C1 segment of cervical spinal cord (tissue), 14 donors: ENCODE data around the gene PLAU.

Experiments
- DNase-seq, 14 donors: peaks; one replicate each; lab custom pipeline; 2025; lab: John Stamatoyannopoulos, UW

PLAU gene

DNA sequence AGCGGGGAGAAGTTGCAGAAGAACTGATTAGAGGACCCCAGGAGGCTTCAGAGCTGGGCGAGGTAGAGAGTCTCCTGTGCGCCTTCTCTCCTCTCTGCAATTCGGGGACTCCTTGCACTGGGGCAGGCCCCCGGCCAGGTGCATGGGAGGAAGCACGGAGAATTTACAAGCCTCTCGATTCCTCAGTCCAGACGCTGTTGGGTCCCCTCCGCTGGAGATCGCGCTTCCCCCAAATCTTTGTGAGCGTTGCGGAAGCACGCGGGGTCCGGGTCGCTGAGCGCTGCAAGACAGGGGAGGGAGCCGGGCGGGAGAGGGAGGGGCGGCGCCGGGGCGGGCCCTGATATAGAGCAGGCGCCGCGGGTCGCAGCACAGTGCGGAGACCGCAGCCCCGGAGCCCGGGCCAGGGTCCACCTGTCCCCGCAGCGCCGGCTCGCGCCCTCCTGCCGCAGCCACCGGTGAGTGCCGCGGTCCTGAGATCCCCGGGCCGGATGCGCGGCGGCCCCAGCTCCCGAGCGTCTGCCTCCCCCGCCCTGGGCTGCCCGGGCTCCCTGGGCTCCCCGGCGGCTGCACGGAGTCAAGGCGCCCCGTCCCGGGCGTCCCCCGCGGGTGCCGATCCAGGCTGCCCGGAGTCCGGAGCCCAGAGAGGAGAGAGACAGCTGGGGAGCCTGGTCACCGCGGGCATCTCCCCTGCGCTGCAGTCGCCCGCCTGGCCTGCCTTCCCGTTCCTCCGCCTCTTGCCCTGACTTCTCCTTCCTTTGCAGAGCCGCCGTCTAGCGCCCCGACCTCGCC lies at the start of gene PLAU:
Gene PLAU (plus strand): TSS at position 369 of the 789 bp plus-strand sequence. CDS start 424 bp downstream, outside the sequence.
- DNase-seq: peak in 5 of 14 donors; percentile 10 to 56 (median 25)

DNA sequence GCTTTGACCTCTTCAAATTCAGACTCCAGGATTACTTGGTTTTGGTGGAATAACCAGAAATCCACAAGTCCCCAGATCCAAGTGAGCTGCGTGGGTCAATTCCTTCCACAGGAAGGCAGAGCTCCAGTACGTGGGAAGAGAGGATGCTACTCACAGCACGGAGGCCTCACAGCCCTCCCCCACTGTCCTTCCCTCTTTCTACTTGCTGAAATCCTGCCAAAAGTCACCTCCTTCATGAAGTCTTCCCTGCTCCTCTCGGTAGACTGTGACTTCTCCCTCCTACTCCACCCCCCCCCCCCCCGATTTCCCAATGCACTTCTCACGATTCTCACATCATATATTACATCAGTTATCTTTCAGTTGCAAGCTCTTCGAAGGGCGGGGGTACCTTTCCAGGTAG lies 48.9 kb upstream of the PLAU start:
- no peak for DNase-seq

DNA sequence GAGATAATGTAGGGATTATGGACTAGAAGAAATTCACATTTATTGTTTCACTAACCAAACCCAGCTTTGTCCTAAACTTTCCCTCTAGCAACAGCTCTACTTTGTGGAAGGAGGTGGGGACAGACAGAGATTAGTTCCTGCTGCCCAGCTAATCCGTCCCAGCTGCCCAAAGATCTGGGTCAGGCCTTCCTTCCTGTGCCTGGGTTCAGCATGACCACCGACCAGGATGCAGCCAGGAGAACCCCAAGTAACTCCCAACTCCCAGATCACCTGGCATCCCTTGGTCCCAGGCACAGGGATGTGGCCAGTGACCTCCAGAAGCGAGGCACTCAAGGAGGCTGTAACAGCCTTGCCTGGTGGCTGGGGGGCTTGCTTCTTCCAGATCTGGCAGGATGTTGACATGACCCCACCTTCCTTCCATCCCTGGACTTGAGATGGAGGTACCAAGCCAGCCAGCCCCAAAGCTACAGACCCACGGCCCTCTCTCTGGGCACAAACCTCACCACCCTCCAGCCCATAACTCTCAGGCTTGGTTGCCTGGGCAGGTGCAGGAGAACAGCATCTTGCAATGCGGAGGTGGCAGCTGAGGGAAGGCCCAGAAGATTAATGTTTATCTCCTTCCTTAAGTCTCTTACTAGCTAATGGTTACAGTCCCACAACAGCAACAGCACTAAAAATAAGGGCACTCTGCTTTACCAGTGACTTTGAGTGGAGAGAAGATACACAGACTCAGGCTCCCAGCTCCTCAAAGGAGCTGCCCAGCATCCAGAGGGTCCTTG lies 47.7 kb upstream of the PLAU start:
- no peak for DNase-seq

DNA sequence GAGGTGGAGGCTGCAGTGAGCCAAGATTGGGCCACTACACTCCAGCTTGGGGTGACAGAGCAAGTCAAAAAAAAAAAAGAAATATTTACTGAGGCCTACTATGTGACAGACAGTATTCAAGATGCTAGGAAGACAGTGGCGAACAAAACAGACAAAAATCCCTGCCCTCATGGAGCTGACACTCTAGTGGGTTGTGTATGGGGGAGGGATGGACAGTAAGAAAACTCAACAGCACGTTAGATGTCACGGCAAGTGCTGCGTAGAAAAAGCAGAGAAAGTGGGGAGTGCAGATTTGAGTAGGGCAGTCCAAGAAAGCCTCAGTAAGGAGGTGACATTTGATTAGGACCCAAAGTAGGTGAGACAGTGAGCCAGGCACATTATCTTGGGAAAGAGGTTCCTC lies 46.7 kb upstream of the PLAU start:
- no peak for DNase-seq

DNA sequence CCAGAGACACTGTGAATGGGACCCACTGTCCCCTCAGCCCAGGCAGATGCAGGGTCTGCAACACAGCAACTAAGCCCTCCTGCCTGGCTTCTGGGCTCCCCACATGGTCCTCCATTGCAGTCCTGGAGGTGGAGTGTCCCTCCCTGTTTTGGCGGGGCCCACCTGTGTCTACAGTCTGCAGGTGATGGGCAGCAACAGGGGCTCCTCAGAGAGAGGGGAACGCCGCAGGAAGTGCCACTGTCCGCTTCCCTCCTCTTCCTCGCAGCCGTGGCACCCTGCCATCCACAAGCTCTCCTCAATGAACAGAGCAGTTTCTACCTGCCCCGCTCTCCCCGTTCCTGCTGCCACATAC lies 45.8 kb upstream of the PLAU start:
- no peak for DNase-seq

DNA sequence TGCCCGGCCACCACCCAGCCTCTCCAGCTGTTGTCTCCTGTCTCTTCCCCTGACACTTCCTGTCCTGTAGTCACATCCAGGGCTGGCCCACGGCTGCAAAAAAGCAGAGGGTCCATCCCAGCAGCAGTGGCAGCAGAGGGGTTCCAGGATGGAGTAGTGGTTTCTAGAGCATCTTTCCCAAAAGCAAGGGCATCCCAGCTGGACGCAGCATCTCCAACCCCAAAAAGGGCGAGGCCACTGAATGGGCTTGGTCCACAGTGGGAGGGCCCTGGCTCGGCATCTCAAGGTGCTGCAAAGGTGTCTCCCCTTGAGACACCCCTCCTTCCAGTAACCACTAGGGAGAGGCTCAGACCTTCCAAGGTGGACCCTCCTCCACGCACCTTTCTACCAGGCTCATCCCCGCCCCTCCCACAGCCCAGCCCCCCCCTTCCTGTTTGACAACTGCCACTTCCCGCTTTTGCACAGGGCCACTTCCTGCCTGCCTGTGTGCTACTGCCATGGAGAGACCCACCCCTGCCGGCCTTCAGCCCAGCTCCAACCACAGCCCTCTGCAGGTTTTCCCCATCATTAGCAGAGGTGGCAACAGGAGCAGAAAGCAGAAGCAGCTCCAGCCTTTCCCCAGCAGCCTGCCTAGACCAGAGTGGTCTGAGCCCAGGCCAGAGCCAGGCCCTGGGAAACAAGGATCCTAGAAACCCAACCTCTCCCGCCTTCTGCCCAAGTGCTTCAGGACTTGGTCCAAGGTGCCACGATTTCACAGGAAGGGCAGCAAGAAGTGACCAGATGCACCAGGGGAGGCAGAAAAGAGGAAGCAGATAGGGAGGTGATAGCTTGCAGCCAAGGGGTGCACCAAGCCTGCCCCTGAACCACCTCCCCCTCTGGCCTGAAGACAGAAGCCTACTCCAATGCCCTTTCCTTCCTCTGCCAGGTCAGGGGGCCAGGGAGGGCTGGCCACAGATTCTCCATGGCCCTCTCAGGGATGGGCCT lies 45.2 kb upstream of the PLAU start:
- DNase-seq: peak in 1 of 14 donors; percentile 38

DNA sequence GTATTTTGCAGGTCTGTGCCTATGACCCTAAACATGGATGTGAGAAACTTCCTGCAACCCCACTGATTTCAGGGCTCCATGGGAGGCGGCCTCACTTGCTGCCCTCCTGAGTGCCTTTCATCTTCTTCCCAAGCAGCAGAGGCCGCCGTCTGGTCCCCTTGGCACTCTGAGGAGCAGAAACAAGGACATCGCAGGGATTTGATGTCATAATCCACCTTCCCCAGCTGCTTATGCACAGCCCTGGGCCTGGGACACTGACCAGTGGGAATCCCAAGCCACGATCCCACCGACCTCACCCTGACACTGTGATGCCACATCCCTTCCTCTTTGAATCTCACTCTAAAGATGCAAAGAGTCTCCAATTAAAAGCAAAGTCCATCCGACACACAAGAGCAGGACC lies 44.3 kb upstream of the PLAU start:
- DNase-seq: no peak

DNA sequence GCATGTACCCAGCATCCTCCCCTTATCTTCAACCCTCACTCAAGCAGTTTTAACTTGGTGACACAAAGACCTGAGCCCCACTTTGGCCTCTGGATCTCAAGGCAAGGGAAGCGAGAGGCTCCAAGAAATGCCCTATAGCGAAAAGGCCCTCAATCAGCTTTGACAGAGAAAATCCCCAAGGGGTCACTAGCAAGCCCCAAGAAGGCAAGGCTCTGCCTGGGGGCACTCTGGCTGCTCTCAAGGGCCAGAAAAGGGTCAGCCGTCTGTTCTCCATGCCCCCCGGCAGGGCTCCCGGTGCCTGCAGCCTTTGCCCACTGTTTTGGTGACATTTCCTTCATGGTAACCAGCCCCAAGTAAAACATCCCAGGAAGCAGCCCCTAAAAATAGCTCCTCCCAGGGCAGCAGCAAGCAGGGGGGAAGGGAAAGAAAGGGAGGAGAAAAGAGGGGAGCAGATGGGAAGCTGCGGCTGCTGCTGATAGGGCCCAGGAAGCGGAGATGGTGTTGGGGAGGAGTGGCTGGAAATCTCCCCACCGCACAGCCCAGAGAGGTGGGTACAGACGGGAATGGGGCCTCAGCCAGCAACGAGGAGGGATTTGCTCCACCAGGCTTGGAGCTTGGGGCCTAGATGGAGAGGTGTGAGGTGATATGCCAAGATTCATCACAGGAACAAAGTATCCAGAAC lies 43.7 kb upstream of the PLAU start:
- peak in 1 of 14 donors; percentile 7 for DNase-seq

DNA sequence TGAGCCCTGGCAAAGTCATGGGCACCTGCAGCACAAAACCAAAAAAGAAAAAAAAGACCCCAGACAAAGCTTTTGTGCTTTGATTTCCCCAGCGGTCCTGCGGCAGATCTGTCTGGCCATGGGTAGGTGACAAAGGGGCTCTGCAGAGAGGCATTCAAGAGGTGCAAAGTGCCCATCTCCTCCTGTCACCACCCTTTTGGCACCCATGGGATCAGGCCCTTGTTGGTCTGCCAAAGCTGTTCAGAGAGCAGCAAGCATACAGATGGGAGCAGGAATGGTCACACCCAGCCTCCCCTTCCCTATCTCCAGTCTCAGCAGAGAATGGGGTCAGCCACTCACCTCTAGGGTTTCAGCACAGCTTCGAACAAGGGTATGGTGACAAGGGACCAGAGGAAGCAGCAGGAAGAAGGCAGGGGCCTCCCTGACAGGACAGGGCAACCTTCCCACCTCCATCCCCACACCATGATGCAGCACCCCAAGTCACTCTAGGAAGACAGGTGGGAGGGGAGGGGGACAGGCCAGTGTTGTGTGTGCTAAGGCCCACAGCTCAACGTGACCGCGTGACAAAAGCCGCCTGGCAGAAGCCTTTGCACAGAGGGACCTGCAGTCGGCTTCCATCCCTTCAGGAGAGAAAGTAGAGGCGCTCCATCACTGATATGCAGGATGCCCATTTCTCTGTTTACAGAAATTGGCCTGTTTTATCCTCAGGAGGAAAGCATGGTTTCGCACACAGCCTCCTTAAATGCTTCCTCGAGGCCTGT lies 42.9 kb upstream of the PLAU start:
- DNase-seq: no peak

DNA sequence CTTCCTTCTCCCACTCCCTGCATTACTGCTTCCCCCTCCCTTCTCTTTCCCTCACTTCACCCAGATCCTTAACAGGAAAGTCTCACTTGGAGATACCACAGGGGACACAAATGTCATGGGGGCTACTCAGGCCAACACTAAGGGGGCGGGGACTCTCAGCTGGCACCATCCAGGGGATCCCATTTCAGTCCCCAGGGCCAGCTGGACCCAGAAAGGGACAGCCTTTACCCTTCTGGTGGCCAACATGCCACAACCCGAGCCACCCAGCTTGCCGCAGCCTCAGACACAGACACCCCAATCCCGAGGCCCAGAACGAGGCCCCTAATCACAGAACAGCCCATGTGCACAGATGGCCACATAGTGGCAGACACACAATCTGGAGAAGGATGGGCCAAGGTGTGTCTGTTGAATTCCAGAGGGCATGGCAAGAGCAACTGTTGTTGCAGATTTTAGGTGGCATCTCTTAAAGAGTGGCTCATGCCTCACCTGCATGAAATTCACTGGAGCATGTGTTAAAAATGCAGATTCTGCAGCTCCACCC lies 42.2 kb upstream of the PLAU start:
- peak in 1 of 14 donors; percentile 27 for DNase-seq

DNA sequence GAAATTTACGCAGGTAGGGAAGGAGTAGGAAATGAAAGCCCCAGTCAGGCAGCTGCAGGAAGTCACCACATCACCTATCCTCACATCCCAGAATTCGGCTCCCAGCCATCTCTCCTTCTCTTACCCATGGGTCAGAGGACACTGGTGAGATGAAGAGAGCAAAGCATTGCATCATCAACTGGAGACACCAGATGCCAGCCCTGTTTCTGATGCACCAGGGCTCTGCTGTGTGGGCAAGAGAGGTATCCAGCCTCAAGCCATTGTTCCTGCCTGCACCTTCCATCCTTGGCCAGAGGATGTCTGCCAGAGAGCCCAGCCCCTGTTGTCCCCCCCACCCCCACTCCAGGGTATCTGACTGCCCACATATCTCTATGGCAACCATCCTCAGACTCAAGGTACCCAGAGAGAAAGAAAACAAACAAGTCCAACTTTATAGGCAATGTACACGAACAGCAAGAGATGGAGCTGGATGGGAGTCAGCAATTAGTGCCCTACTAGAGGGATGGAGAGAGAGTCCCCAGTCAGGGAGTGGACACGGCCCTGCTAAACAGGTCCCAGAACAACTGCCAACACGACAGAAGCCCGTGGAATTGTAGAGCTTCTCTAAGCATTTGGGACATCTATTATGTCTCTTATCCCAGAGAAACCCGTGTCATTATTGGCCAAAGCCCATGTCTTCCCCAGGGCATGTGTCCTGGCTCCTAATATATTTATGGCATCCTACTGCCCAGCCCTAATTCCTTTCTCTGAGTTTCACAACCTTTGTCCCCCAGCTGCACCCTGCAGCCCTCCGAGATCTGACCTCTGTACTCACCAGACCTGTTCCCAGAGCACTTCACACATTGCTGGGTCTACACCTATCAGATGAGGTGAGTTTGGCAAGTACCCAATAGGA lies 39.4 kb upstream of the PLAU start:
- DNase-seq: no peak

DNA sequence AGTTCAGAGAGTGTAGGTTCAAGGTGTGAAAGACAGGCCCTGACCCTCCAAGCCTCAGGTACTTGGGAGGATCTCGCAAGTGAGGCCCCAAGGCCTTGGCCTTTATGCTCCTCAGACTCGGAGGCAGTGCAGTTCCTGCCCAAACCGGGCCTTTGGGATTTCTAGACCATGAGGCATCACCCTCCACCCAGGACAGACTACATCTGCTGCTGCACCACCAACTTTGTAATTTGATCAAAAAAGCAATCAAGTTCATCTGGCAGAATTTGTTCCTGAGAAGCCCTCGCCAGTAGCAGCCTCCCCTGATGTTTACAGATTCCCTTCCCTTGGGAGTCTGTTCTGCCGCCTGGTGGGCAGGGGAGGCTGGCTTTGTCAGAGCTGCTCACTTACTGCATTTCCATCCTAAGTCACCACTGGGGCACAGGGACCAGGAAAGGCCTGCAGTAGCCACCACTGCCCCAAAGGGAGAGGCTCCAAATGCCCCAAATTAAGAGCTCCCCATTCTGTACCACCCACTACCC lies 38.7 kb upstream of the PLAU start:
- DNase-seq: peak in 2 of 14 donors; percentile 13 to 22

DNA sequence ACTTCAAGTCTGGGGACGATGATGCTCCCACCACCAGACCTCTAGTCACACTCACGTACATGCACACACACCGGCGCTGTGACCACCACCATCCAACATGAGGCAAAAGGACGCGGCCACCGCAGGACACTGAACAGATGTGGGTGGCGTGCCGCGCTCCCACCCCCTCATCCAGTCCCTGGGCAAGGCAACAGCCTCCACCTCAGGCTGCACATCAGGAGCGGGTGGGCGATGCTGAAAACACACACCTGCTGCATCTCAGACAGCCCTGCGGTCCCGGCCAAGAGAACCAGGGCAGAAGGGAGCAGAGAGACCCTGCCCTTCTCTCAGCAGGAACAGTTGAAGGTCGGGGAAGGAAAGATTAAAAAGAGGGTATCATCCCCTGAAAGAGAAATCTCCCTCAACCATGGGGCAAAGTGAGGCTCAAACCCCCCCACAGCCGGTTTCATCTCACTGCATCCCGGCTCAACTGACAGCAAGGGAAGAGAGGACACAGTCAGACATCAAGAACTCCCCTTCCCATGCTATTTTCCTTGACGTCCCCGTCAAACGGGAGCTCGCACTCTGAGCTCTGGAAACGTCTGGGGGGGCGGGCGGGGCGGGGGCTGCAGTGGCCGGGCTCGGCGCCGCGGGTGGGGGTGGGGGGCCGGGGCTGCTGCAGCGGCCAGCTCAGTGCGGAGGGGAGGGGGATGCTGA lies 37.6 kb upstream of the PLAU start:
- DNase-seq: no peak

DNA sequence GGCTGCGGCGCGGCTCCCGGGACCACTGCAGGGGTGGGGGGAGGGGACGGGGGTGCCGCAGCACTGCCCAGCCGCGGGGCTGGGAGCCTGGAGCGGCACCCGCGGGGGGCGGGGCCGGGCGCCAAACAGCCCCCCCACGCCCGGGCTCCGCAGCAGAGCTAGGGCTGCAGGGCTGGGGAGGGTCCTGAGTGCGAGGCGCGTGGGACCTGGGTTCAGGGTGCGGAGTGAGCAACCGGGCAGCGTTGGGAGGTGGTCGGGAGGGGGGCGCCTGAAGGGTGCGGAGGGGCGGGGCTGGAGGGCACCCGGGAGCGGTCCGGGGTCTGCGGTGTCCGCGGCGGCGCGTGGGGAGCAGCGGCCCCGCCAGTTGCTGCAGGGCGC lies 37.1 kb upstream of the PLAU start:
- DNase-seq: no peak

DNA sequence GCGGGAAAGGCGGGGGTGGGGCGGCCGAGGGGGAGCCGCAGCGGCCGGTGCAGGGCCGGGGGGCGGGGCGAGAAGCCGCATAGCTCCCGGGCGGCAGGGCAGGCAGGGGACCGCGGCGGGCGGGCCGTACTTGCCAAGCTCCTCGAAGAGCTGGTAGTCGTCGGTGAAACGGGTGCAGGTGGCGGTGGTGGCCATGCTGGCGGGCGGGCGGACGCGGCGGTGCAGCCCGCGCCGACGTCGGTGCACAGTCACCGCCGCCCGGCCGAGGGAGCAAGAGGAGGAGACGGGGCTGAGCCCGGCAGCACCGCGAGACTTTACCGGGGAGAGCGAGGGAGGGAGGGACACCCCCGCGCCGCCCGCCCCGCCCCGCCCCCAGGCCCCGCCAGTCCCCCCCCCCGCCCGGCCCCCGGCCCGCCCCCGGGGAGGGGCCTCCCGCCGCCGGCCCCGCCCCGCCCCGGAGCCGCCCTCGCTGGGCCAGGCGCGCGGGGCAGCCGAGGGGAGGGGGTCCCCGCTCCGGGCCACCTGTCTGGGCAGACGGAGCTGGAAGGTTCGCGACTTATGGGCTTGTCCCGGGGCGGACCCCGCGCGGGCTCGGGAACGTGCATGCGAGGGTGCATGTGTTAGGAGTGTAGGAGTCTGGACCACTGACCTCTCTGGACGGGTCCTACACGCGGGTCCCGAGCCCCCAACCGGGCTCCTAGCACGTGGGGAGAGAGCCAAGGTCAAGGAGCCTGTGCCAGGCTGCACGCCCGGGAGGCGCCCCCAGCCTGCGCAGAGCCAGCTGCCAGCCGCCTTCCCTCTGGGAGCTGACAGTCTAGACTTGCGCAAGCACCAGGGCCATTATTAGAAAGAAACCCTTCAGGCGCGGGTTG lies 36.4 kb upstream of the PLAU start, which contains the start of gene CAMK2G:
Gene CAMK2G (minus strand): TSS at position 289 of the 872 bp plus-strand sequence. CDS start 94 bp downstream, at position 195.
- peak in 13 of 14 donors; percentile 21 to 77 (median 65) for DNase-seq

DNA sequence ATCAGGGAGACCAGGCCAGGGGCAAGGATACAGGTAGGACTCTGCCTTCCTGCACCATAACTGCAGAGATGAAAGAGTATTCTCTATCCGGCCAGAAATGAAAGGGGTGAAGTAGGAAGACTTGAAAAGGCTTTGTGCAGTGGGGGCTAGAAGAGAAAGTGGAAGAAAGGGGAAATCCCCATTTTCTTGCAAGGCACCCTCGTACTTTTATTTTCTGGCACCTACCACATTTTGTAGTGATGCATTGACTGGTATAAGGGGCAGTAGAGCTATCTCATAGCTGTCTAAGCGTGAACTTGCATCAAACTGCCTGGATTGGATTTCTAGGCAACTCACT lies 35.8 kb upstream of the PLAU start:
- DNase-seq: no peak

DNA sequence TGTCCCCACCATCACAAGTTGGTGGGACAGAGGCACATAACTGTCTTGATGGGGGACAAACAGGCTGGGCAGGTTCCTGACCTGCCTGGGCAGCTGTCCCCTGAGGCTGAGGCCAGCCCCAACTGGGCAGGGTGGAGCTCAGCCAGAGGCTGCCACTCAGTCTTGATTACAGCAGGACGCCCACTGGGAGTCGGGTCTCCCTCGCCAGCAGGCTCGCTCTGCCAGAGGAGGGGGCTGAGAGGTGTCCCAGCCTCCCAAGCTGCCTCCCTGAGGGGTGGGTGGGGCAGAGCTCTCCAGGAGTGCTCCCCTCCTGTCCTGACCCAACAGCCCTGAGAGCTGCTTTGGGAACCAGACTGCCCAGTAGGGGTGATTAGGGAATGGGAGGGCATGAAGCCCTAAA lies 34.8 kb upstream of the PLAU start:
- no peak for DNase-seq
